Loucy (cell line): Measurements from ENCODE around the gene CRYBG3.

Source experiments
- H2AFZ ChIP-seq: fragments of 200-600 bp; sonication (generic); 2 replicates; pipeline ENCODE4 v1.6.0; 2016; ENCODE audit warnings: antibody characterized with exemption, mild to moderate bottlenecking, low read length, moderate library complexity
- H3F3A ChIP-seq: fragments of 200-600 bp; 2 replicates; pipeline ENCODE4 v1.6.0; 2016; ENCODE audit warnings: antibody characterized with exemption, low read depth, mild to moderate bottlenecking
- H3K27me3 ChIP-seq: fragments of 200-600 bp; sonication (generic); 2 replicates; pipeline ENCODE4 v1.6.1; 2014; ENCODE audit warnings: low read length, mild to moderate bottlenecking; ENCODE audit not compliant: insufficient read depth, poor library complexity, severe bottlenecking
- H3K36me3 ChIP-seq: fragments of 200-600 bp; sonication (generic); 2 replicates; pipeline ENCODE4 v1.6.1; 2016; ENCODE audit warnings: low read length; ENCODE audit not compliant: insufficient read depth
- H3K4me1 ChIP-seq: fragments of 200-600 bp; sonication (generic); 2 replicates; pipeline ENCODE4 v1.5.1; 2014; ENCODE audit warnings: low read length, mild to moderate bottlenecking; ENCODE audit not compliant: insufficient read depth, poor library complexity, severe bottlenecking
- H3K4me2 ChIP-seq: fragments of 200-600 bp; sonication (generic); 2 replicates; pipeline ENCODE4 v1.6.0; 2014; ENCODE audit warnings: antibody characterized with exemption, low read length, low read depth, mild to moderate bottlenecking; ENCODE audit not compliant: poor library complexity, severe bottlenecking
- H3K4me3 ChIP-seq: fragments of 200-600 bp; sonication (generic); 2 replicates; pipeline ENCODE4 v1.5.1; 2014; ENCODE audit warnings: low read length, mild to moderate bottlenecking, mixed read lengths; ENCODE audit not compliant: poor library complexity, severe bottlenecking
- H3K79me2 ChIP-seq: fragments of 200-600 bp; sonication (generic); 2 replicates; pipeline ENCODE4 v1.6.1; 2014; ENCODE audit warnings: low read length; ENCODE audit not compliant: insufficient read depth
- H3K9ac ChIP-seq: fragments of 200-600 bp; sonication (generic); 2 replicates; pipeline ENCODE4 v1.6.0; 2014; ENCODE audit warnings: mild to moderate bottlenecking, low read depth, low read length, moderate library complexity; ENCODE audit not compliant: poor library complexity, severe bottlenecking
- H3K9me2 ChIP-seq: fragments of 200-600 bp; sonication (generic); replicated peaks from 2 replicates; pipeline ENCODE4 v1.6.1; 2016; ENCODE audit warnings: low read depth, low read length, mixed read lengths
- H3K9me3 ChIP-seq: fragments of 200-600 bp; sonication (generic); 2 replicates; pipeline ENCODE4 v1.6.1; 2014; ENCODE audit warnings: mild to moderate bottlenecking, antibody characterized with exemption, low read length, low read depth; ENCODE audit not compliant: insufficient read depth
- H4K20me1 ChIP-seq: fragments of 200-600 bp; sonication (generic); 2 replicates; pipeline ENCODE4 v1.6.0; 2014; ENCODE audit warnings: antibody characterized with exemption, low read length, mild to moderate bottlenecking; ENCODE audit not compliant: insufficient read depth, poor library complexity, severe bottlenecking
- EZH2phosphoT487 ChIP-seq: fragments of 200-600 bp; IDR thresholded peaks from 2 replicates; pipeline ENCODE4 v1.6.1; 2018; ENCODE audit warnings: antibody characterized with exemption, mild to moderate bottlenecking, moderate library complexity, borderline replicate concordance
- TF ChIP-seq, protein P1 (sequence below): fragments of 200-600 bp; sonication (generic); conservative IDR thresholded peaks from 2 replicates; pipeline ENCODE4 v1.5.1; 2014; ENCODE audit warnings: mild to moderate bottlenecking, antibody characterized with exemption, low read length

CRYBG3 gene

DNA sequence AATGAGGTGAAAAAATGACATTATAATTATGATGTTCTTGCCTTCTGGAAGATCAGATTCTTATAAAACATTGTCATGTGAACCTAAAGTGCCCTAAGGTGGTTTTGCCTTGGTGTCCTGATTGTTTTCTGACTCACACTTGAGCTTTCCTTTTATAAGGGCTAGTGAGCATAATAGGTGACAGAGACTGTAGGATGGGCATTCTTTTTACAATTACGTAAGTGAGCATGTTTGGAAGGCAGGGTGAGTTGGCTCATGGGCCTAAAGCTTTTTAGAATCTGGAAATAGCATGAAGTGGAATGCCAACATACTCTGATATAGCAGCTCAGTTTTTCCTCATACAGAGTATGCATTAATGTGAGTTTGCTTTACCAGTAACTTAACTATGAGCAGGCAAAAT lies 41.2 kb downstream of the CRYBG3 start:
- H3K4me3 ChIP-seq: no peak overlapping the region
- no peaks in the 10 kb centered on the region for H3K9me3 ChIP-seq
- no peak overlapping the region for H2AFZ ChIP-seq
- H3K9me2 ChIP-seq: no peaks in the 10 kb centered on the region
- H4K20me1 ChIP-seq: no peaks in the 10 kb centered on the region
- no peaks in the 10 kb centered on the region for H3K79me2 ChIP-seq
- no peak overlapping the region for H3K4me2 ChIP-seq
- 0 out of 2 replicates have a peak, but pooled peaks cover 3% of the 10 kb centered on the region for H3K36me3 ChIP-seq
- no peaks in the 10 kb centered on the region for H3K27me3 ChIP-seq
- TF ChIP-seq, protein P1, sequence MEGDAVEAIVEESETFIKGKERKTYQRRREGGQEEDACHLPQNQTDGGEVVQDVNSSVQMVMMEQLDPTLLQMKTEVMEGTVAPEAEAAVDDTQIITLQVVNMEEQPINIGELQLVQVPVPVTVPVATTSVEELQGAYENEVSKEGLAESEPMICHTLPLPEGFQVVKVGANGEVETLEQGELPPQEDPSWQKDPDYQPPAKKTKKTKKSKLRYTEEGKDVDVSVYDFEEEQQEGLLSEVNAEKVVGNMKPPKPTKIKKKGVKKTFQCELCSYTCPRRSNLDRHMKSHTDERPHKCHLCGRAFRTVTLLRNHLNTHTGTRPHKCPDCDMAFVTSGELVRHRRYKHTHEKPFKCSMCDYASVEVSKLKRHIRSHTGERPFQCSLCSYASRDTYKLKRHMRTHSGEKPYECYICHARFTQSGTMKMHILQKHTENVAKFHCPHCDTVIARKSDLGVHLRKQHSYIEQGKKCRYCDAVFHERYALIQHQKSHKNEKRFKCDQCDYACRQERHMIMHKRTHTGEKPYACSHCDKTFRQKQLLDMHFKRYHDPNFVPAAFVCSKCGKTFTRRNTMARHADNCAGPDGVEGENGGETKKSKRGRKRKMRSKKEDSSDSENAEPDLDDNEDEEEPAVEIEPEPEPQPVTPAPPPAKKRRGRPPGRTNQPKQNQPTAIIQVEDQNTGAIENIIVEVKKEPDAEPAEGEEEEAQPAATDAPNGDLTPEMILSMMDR: no peak
- TF ChIP-seq EZH2phosphoT487: no peak
- no peaks in the 10 kb centered on the region for H3K4me1 ChIP-seq
- no peak overlapping the region for H3K9ac ChIP-seq
- H3F3A ChIP-seq: no peaks in the 10 kb centered on the region

GRCh38 chr3:97863775-97864174 lies 42.0 kb downstream of the CRYBG3 start:
- Histone ChIP-seq H3K4me3 (no peak overlapping the region), H3K9me3 (no peaks in the 10 kb centered on the region), H3K4me1 (no peaks in the 10 kb centered on the region), H3F3A (no peaks in the 10 kb centered on the region), H3K9me2 (no peaks in the 10 kb centered on the region), H3K36me3 (0 out of 2 replicates have a peak, but pooled peaks cover 3% of the 10 kb centered on the region), H3K4me2 (no peak overlapping the region), H3K79me2 (no peaks in the 10 kb centered on the region), H3K27me3 (no peaks in the 10 kb centered on the region), H3K9ac (no peak overlapping the region), H2AFZ (no peak overlapping the region), H4K20me1 (no peaks in the 10 kb centered on the region)
- TF ChIP-seq, protein P1: no peak
- no peak for TF ChIP-seq EZH2phosphoT487

- H3K4me2 ChIP-seq: no peak overlapping the region
- H3K4me3 ChIP-seq: no peak overlapping the region
- H3F3A ChIP-seq: no peaks in the 10 kb centered on the region
- H3K36me3 ChIP-seq: no peaks in the 10 kb centered on the region
- no peak overlapping the region for H3K9ac ChIP-seq
- H3K79me2 ChIP-seq: no peaks in the 10 kb centered on the region
- H2AFZ ChIP-seq: no peak overlapping the region
- no peaks in the 10 kb centered on the region for H3K4me1 ChIP-seq
- H3K9me2 ChIP-seq: no peaks in the 10 kb centered on the region
- no peaks in the 10 kb centered on the region for H4K20me1 ChIP-seq
- H3K9me3 ChIP-seq: no peaks in the 10 kb centered on the region
- no peaks in the 10 kb centered on the region for H3K27me3 ChIP-seq
- TF ChIP-seq EZH2phosphoT487: no peak
- TF ChIP-seq, protein P1: no peak
These were observed 49.4 kb downstream of the CRYBG3 start for GRCh38 chr3:97871186-97871585.
